MCF 10A (cell line): ENCODE data around the gene UMAD1. TPM values are rescaled to one million over a fixed set of nuclear protein-coding genes. Genes with fewer than 3 reads are reported as not detected.

Experiments used
- BruUV-seq: library from RNA; stranded (reverse); fragments of 400-500 nt; replicated peaks from 2 replicates; lab custom pipeline; 2021; lab: Mats Ljungman, UMichigan
- CTCF ChIA-PET: fragments of 300-600 bp; sonication (Branson Sonifier 250); formaldehyde crosslinking; extraction: SDS; loops from one replicate; lab custom pipeline; 2021; ENCODE audit warnings: antibody characterized with exemption, inconsistent platforms; lab: Yijun Ruan, JAX
- POLR2A ChIA-PET: fragments of 300-600, 350-650 bp; sonication (Branson Sonifier 250); formaldehyde crosslinking; extraction: SDS; loops from one replicate; lab custom pipeline; 2020; ENCODE audit warnings: antibody characterized with exemption, inconsistent platforms; lab: Yijun Ruan, JAX
- DNase-seq: peaks from one replicate; pipeline ENCODE4 v3.0.0-alpha.2; 2018; ENCODE audit not compliant: unreplicated experiment
- H3K27ac Mint-ChIP-seq: one replicate; pipeline ENCODE4 v1.8.0; 2022; ENCODE audit warnings: mild to moderate bottlenecking, low read depth, mixed read lengths; ENCODE audit not compliant: unreplicated experiment
- H3K27me3 Mint-ChIP-seq: one replicate; pipeline ENCODE4 v1.8.0; 2022; ENCODE audit warnings: mixed read lengths; ENCODE audit not compliant: insufficient read depth, unreplicated experiment
- H3K36me3 Mint-ChIP-seq: one replicate; pipeline ENCODE4 v1.8.0; 2022; ENCODE audit warnings: mild to moderate bottlenecking, moderate library complexity, mixed read lengths; ENCODE audit not compliant: insufficient read depth, unreplicated experiment
- H3K4me1 Mint-ChIP-seq: one replicate; pipeline ENCODE4 v1.8.0; 2022; ENCODE audit warnings: mixed read lengths; ENCODE audit not compliant: insufficient read depth, unreplicated experiment
- H3K4me3 Mint-ChIP-seq: one replicate; pipeline ENCODE4 v1.8.0; 2022; ENCODE audit warnings: mild to moderate bottlenecking, moderate library complexity, mixed read lengths; ENCODE audit not compliant: unreplicated experiment
- H3K9me3 Mint-ChIP-seq: one replicate; pipeline ENCODE4 v1.8.0; 2022; ENCODE audit warnings: mixed read lengths; ENCODE audit not compliant: unreplicated experiment
- CTCF ChIP-seq: fragments of 200-600 bp; IDR thresholded peaks from one replicate; pipeline ENCODE4 v1.8.0; 2022; ENCODE audit warnings: antibody characterized with exemption, mild to moderate bottlenecking; ENCODE audit not compliant: unreplicated experiment
- intact Hi-C: fragments of 100-400 bp; cut with micrococcal nuclease; formaldehyde crosslinking; loops from 2 replicates; pipeline ENCODE4 v1.14.1; 2022
- total RNA-seq: library from RNA; stranded (reverse); gene quantifications from 2 replicates; pipeline ENCODE4 v1.2.3, GENCODE V29; 2022

Gene UMAD1
- total RNA-seq, 1 experiment from 2014 or later: 7.1 TPM

DNA sequence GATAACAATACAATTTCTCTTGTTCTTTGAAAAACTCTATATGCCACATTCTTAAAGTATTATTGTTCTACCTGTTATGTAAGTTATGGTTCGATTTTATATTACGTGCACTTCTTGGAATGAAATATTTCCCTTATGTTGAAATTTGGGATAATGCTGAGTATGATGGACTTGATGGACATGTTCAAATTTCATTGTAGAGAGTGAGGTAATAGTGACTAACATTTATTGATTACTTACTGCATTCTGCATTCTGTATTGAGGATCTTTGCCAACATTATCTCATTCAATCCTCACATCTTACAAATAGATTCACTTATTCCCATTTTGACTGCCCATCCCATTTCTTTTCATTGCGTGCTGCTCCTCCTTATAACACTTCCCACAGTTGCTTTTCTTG is 208.3 kb downstream of the UMAD1 start:
- CTCF ChIA-PET: no interaction called here
- no peak for TF ChIP-seq CTCF

GRCh38 chr7:7850150-7850549 is 209.6 kb downstream of the UMAD1 start:
- no TSS peak for BruUV-seq
- Mint-ChIP-seq H3K27ac (no peak overlapping the region), H3K4me3 (no peak overlapping the region), H3K27me3 (no peaks in the 10 kb centered on the region), H3K36me3 (no peaks in the 10 kb centered on the region), H3K9me3 (no peaks in the 10 kb centered on the region), H3K4me1 (no peaks in the 10 kb centered on the region)
- DNase-seq: no peak
- POLR2A ChIA-PET: interaction anchor here (0.7 kb wide), 1 partner anchor 10 kb away, joined by 3 read pairs; no protein-coding TSS in a partner anchor
- intact Hi-C loops: no loop called here
- TF ChIP-seq CTCF: no peak
- CTCF ChIA-PET: interaction anchor here (1.0 kb wide), 1 partner anchor 33 kb away, joined by 3 read pairs; no protein-coding TSS in a partner anchor

More for the DNA sequence above, 208.3 kb downstream of the UMAD1 start:
- intact Hi-C loops: no loop called here
- Mint-ChIP-seq H3K36me3 (no peaks in the 10 kb centered on the region), H3K4me1 (peaks cover 7% of the 10 kb centered on the region), H3K27me3 (no peaks in the 10 kb centered on the region), H3K4me3 (no peak overlapping the region), H3K27ac (no peak overlapping the region), H3K9me3 (no peaks in the 10 kb centered on the region)
- no TSS peak for BruUV-seq
- POLR2A ChIA-PET: interaction anchor here (1.2 kb wide), 1 partner anchor 10 kb away, joined by 4 read pairs; no protein-coding TSS in a partner anchor
- no peak for DNase-seq

DNA sequence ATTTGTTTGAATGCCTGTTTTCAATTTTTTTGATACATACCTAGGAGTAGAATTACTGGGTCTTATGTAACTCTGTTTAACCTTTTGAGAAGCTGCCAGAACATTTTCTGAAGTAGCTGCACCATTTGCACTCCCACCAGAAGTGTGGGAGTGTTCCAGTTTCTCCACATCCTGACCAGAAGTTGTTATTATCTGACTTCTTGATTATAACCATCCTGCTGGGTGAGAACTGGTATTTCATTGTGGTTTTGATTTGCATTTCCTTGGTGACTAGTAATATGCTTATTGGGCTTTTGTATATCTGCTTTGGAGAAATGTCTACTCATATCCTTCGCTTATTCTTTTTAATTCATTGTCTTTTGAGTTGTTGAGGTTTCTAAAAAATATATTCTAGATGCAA is 210.8 kb downstream of the UMAD1 start:
- Mint-ChIP-seq H3K4me3 (no peak overlapping the region), H3K9me3 (peaks cover 8% of the 10 kb centered on the region), H3K27me3 (no peaks in the 10 kb centered on the region), H3K36me3 (no peaks in the 10 kb centered on the region), H3K4me1 (no peaks in the 10 kb centered on the region), H3K27ac (no peak overlapping the region)
- ChIA-PET POLR2A (no interaction called here), CTCF (no interaction called here)
- no peak for TF ChIP-seq CTCF
- no TSS peak for BruUV-seq
- no peak for DNase-seq
- intact Hi-C loops: no loop called here

GRCh38 chr7:7851991-7852390 is 211.4 kb downstream of the UMAD1 start:
- H3K4me3 Mint-ChIP-seq: no peak overlapping the region
- BruUV-seq: no TSS peak
- no peaks in the 10 kb centered on the region for H3K27me3 Mint-ChIP-seq
- POLR2A ChIA-PET: no interaction called here
- no peak overlapping the region for H3K27ac Mint-ChIP-seq
- CTCF ChIA-PET: interaction anchor here (0.7 kb wide), 1 partner anchor 116 kb away, joined by 4 read pairs; no protein-coding TSS in a partner anchor
- H3K36me3 Mint-ChIP-seq: no peaks in the 10 kb centered on the region
- no peak for DNase-seq
- H3K9me3 Mint-ChIP-seq: peaks cover 8% of the 10 kb centered on the region
- intact Hi-C loops: no loop called here
- no peak for TF ChIP-seq CTCF
- no peaks in the 10 kb centered on the region for H3K4me1 Mint-ChIP-seq
